ENCODE measurements around the gene WDR82.

The WDR82 gene

DNA sequence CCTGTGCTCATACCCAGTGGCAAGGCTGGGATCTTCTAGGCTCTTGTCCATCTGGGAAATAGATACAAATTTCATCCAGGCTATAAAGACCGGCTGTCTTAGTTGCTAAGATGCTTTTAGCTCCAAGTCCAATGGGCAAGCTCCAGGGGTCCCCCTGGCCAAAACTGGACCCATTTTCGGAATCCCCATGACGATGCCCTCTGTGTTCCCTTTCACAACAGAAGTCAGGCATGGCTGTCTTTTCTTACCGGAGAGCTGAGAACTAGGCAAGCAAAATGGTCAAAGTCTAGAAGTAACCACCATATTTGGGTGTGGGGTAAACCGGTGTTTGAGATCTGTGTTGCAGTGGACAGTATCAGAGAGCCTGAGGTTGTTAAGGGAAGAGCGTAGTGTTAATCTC, 10.2 kb upstream of the WDR82 start:
- TF ChIP-seq GATA3 (IDR thresholded peaks at IDR 0.05; ENCODE audit: low read depth, low read length) (no peak), GATA2 (IDR thresholded peaks at IDR 0.05; ENCODE audit: low read depth, low read length) (no peak)

DNA sequence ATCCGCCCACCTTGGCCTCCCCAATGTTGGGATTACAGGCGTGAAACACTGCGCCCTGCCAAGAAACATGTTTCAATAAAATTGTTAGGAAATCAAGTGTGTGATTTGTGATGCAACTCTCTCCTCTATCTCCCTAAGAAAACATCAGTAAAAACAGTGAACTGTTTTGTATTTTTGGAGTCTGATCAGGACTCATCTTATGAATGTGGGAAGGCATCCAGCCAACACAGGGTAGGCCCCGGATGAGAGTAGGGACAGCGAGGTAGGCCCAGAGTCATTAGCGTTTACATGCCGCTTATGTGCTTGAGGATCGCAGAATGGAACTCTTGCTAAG, 8.3 kb upstream of the WDR82 start:
- TF ChIP-seq GATA2 (IDR thresholded peaks at IDR 0.05; ENCODE audit: low read depth, low read length) (no peak), GATA3 (IDR thresholded peaks at IDR 0.05; ENCODE audit: low read depth, low read length) (no peak)

DNA sequence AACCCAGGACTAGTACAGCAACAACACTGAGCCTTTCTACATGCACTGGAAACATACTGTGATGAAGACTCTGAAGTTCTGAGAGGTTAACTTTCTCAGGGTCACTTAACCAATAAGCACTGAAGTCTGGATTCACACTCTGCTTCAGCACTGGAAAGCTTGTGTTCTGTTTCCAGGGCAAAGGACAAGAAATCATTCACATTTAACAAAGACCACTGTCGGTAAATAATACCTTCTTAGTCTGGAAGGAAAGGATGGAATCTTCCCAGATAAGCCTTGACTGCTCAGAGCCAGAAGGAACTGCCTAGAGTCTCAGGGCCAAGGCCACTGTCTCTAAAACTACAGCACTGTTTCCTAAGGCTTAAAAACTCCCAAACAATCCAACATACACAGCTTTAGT, 4.9 kb upstream of the WDR82 start:
- TF ChIP-seq GATA2 (IDR thresholded peaks at IDR 0.05; ENCODE audit: low read depth, low read length) (no peak), GATA3 (IDR thresholded peaks at IDR 0.05; ENCODE audit: low read depth, low read length) (no peak)

DNA sequence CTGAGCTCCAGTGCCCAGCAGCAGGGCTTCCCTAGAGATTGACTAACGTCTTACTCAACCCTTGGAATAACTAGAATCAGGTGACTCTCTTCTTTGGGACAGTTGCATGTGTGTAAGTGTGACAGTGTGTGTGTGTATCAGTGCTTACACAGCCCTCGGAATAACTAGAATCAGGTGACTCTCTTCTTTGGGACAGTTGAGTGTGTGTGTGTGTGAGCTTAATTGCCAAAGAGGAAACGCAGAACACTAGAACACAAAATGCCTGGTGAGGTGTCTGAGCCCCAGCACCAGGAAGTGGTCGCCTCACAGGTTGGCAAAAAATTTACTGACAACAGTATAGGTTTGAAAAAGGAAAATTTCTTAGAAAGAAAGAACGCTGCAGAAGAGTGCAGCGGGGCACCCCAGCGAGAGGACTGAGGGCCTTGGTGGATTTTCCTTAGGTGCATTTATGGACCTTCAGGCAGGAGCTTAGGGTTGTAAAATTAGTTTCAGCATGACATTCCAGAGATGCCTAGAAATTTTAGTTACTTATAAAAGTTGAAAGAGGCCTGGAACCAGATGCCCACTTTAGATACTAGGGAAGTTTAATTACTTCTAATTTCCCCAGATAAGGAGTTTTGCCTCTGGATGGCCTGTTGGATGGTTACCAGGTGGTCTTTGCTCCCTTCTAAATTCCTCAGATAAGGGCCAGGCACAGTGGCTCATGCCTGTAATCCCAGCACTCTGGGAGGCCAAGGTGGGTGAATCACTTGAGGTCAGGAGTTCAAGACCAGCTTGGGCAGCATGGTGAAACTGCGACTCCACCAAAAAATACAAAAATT, 3.7 kb upstream of the WDR82 start:
- no peak for TF ChIP-seq GATA3 (IDR thresholded peaks at IDR 0.05; ENCODE audit: low read depth, low read length)
- no peak for TF ChIP-seq GATA2 (IDR thresholded peaks at IDR 0.05; ENCODE audit: low read depth, low read length)

DNA sequence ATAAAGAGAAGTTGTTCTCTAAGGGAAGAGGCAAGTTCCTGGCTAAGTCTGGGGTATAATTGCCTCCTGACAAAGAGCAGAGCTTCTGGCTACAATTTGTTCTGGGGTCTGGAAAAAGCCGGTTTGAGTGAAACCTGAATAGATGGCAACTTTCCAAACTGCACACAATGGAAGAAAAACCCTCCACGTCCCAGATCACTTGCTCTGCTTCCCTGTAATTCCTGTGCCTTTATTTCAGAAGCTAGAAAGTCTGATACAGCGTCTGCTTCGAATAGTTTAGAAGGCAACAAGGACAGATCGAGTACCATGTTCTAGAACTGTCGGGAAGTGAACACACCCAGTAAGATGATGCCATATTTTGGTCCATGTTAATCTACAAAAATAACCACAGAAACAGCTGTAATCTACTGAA, 1.6 kb upstream of the WDR82 start:
- TF ChIP-seq GATA2 (IDR thresholded peaks at IDR 0.05; ENCODE audit: low read depth, low read length): no peak

DNA sequence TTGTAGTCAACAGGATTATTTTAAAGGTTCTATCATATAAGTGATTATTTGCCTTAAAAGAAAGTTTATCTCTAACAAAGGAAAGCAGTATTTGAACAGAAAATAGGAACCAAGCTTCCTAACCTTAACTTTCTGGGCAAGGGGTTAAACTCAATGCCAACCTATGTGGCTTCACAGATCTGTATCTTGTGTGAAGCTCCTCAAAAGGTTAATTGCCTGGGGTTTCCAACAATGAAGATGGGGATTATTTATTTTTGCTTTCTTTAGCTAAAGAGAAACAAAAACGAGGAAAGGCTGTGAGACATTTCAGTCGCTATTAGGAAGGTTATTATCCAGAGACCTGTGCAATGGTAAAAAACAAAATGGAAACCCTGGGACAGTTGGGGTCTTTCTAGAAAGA, 1.1 kb upstream of the WDR82 start:
- no peak for TF ChIP-seq GATA3 (IDR thresholded peaks at IDR 0.05; ENCODE audit: low read depth, low read length)
- no peak; the same call in 1 of the 2 replicates for TF ChIP-seq GATA2 (IDR thresholded peaks at IDR 0.05; ENCODE audit: low read depth, low read length)

DNA sequence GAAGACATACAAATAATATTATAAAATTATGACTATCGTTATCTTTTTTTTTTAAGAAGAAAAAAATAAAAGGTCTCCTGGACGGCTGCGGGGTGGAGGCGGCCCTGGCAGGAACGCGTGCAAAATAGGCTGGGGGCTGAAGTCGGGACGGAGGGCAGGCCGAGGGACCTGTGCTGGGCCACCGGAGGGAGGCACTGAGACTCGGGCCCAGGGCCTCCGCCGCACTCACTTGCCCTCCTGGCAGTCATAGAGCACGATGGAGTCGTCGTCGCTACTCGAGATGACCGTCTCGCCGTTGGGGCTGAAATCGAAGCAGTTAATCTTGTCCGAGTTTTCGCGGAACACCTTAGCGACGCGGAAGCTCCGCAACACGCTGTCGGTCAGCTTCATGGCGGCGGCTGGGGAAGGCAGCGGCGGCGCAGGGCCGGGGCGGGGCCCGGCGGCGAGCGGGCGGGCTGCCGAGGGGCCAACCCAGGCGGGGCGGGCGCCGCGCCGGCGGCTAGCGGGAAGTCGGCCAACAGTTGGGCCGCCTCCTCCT, 408 bp downstream of the WDR82 start:
- no peak for TF ChIP-seq GATA3 (IDR thresholded peaks at IDR 0.05; ENCODE audit: low read depth, low read length)
- no peak for TF ChIP-seq GATA2 (IDR thresholded peaks at IDR 0.05; ENCODE audit: low read depth, low read length)

DNA sequence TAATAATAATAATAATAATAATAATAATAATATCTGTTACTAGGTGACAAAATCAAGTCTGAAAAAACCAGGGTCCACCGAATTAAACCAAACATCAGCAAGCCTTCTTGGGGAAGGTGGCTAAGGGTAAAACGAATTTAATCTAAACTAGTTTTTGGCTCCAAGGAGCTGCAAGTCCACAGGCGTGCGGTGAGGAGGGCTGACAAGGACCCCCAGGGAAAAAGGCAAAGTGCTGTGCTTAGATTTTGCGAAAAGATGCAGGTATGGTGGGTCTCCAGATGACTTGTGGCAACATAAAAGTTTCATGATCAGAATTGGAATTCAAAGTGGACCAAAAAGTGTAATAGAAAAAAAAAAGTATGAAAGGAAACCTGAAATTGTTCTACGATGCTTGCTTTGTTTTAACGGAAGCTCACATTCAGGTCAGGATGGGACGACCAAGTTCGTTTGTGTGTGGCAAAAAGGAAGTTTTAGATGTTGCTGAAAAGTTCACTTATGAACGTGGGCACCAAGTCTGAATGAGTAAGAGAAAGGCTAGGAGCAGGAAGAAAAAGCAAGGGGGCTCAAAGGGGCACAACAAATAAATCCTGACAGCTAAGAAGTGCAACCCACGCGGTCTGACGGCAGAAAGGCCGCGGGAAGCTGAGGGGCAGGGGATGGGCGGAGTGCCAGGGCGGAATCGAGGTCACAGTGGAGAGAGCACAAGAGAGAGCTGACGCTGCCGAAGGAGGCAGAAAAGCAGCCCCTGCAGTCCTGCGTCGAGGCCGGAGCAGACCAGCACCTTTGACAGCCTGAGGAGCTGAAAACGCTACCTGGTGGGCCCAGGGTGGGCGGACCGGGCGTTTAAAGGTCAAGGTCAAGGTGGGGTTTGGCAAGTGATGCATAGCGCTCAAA, 1.1 kb downstream of the WDR82 start:
- TF ChIP-seq GATA2 (IDR thresholded peaks at IDR 0.05; ENCODE audit: low read depth, low read length): no peak
- no peak for TF ChIP-seq GATA3 (IDR thresholded peaks at IDR 0.05; ENCODE audit: low read depth, low read length)

DNA sequence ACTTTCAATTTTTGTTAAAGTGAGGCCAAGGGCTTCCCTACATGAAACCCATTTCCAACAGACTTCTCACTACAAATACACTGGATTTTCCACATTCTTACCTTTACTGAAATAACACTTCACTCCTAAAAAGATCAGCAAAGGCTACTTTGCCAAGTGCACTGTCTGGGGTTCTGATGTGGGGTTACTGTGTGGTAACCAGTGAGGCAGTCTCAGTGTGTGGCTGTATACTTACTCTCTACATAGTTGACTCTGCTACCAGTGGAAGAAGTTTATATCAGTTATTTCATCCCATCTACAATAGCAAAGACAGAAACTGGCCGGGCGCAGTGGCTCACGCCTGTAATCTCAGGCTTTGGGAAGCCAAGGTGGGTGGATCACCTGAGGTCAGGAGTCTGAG, 5.6 kb downstream of the WDR82 start:
- TF ChIP-seq GATA3 (IDR thresholded peaks at IDR 0.05; ENCODE audit: low read depth, low read length): no peak
- no peak for TF ChIP-seq GATA2 (IDR thresholded peaks at IDR 0.05; ENCODE audit: low read depth, low read length)

DNA sequence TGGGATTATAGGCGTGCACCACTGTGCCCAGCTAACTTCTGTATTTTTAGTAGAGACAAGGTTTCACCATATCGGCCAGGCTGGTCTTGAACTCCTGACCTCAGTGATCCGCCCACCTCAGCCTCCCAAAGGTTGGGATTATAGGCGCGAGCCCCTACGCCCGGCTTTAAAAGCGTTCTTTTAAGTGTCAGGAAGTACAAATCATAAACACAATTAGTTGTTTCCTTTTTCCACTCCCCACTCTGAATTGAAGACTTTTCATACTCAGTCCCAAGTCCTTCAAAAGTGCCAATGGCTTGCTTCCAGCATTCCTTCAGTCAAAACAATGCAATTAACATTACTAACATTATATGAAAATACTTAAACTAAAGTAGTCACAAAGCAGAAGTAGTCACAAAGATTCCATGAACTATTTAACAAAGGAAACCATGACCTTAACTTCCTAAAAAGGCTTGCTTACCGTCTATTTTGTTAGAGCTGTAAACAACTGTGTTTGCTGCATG, 8.1 kb downstream of the WDR82 start:
- no peak for TF ChIP-seq GATA3 (IDR thresholded peaks at IDR 0.05; ENCODE audit: low read depth, low read length)
- no peak for TF ChIP-seq GATA2 (IDR thresholded peaks at IDR 0.05; ENCODE audit: low read depth, low read length)

DNA sequence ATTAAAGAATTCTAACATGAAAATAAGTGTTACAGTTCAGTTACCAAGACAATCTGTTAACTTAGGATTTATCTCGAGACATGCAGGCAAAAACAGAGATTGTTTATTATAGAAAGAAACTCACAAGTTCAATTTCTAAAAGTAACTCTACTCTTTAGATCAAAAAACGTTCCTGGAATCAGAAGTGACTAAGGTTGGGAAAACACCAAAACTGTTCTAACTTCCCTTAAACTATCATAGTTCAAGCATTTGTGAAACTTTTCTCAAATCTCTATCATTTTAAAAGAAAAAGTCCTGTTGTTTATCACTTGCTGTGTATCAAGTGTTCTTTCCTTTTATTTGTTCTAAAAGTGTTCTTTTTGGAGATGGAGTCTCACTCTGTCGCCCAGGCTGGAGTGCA, 8.7 kb downstream of the WDR82 start:
- TF ChIP-seq GATA3 (IDR thresholded peaks at IDR 0.05; ENCODE audit: low read depth, low read length) (no peak), GATA2 (IDR thresholded peaks at IDR 0.05; ENCODE audit: low read depth, low read length) (no peak)

DNA sequence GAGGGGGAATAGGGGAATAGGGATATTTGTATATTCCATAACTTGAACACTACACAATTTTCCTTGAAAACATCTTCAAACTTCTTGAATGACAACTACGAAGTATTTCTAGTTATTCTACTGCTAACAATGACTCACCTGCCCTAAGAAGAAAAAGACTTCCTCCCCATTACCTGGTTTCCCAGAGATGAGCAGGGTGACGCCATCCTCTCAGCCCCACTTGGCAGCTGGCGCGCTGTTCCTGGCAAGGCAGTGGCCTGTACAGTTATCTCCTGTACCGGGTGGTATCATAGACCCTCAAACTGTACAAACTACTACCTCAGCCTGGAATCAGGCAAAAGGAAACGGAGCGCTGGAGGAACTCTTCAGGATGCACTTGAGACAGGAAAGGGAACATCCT, 10.4 kb downstream of the WDR82 start:
- TF ChIP-seq GATA2 (IDR thresholded peaks at IDR 0.05; ENCODE audit: low read depth, low read length): no peak
- TF ChIP-seq GATA3 (IDR thresholded peaks at IDR 0.05; ENCODE audit: low read depth, low read length): no peak

DNA sequence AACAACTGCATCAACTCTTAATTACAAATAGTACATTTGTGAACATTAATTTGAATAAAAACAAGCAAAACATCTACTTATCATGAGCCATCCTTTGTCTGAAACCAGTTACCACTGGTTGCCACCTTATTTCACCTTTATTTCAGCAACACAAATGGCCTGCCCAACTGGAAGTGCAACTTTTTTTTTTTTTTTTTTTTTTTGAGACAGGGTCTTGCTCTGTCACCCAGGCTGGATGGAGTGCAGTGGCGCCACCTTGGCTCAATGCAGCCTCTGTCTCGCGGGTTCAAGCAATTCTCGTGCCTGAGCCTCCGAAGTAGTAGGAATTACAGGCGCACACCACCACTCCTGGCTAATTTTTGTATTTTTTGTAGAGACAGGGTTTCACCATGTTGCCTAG, 13.1 kb downstream of the WDR82 start:
- TF ChIP-seq GATA2 (IDR thresholded peaks at IDR 0.05; ENCODE audit: low read depth, low read length): no peak

DNA sequence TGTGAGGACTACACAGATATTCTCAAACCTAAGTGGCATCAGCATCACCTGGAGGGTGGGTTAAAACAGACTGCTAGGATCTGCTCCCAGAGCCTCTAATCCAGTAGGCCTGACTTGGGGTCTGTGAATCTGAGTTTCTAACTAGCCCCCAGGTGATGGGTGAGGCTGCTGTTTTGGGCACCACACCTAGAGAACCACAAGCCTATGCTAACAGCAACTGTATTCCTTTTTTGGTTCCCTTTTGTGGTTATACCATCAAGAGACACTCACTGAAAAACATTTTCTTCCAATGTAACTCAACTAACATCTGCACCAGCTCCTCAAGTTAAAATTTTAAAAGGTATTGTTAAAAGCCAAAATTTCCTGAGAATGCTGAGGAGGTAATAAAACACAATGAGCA, 16.0 kb downstream of the WDR82 start:
- TF ChIP-seq GATA2 (IDR thresholded peaks at IDR 0.05; ENCODE audit: low read depth, low read length) (no peak), GATA3 (IDR thresholded peaks at IDR 0.05; ENCODE audit: low read depth, low read length) (no peak)

DNA sequence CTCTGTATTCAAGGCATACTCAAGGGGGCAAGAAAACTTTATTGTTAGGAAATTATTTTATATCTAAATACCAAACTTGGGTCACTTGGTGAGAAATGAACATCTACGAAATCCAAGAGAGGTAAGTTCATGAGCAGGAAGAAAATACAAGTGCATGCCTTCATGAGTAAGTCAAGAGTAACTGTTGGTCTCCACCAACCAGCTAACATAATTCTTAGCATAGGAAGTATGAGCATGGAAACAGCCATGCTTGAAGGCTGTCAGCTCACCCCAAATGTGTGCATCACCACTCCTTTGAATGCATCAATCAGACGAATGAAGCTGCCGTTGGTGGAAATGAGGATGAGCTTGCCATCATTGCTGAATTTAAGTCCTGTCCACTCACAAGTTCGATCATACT, 19.0 kb downstream of the WDR82 start:
- TF ChIP-seq GATA2 (IDR thresholded peaks at IDR 0.05; ENCODE audit: low read depth, low read length) (no peak), GATA3 (IDR thresholded peaks at IDR 0.05; ENCODE audit: low read depth, low read length) (no peak)

All from SH-SY5Y (cell line).